SK-N-MC (cell line): ENCODE data around the gene PNMA6A.

Experiments
- EZH2 ChIP-seq: fragments of 200-600 bp; sonication (generic); IDR thresholded peaks from one replicate; pipeline ENCODE4 v1.6.1; 2017; ENCODE audit warnings: antibody characterized with exemption
- POLR2AphosphoS5 ChIP-seq: IDR thresholded peaks from 2 replicates; pipeline ENCODE4 v1.6.1; 2012; ENCODE audit warnings: mild to moderate bottlenecking, low read depth, low read length, borderline replicate concordance

- TF ChIP-seq EZH2 (no peak), POLR2AphosphoS5 (no peak)
These were observed 3.1 kb downstream of the PNMA6A start for GRCh38 chrX:153075366-153075765.
